ENCODE results near the gene IFI30. TPM values are rescaled to one million over a fixed set of nuclear protein-coding genes. Genes with fewer than 3 reads are reported as not detected.
"Not testable (repeated sequence)": the region's sequence is repeated elsewhere in the genome, so short reads cannot be mapped to it uniquely, and the experiment has no call there.

The IFI30 gene
- polyA plus RNA-seq, 3 donors: 3,608 to 6,022 (median 4,550) TPM

DNA sequence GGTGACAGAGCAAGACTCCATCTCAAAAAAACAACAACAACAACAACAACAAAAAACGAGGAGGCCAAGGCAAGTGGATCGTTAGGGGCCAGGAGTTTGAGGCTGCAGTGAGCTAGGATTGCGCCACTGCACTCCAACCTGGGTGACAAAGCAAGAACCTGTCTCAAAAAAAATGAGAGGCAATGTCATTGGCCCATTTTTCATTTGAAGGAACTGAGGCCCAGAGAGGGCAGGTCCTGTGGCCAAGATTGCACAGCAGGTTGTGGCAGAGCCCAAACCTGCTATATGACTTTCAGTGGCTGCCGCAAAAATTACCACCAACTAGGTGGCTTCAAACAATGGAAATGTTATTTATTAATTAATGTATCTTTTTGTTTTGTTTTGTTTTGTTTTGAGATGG, 15.1 kb upstream of the IFI30 start:
- H3K9me3 Mint-ChIP-seq: no peaks in the 10 kb centered on the region
- WGBS (ENCODE audit: insufficient coverage): 82% methylated on average over 2 of the region's 4 CpGs
- H3K4me1 Mint-ChIP-seq: peaks cover 34% of the 10 kb centered on the region
- Histone ChIP-seq H3K9me3 (replicated peaks in 1 of 2; ENCODE audit: control insufficient read depth in 1 of 2, insufficient read depth in 1 of 2, low read length in 2 of 2) (no peaks in the 10 kb centered on the region), H3K9ac (ENCODE audit: insufficient read depth, low read length, poor library complexity, severe bottlenecking) (no peak overlapping the region), H3K4me1 (ENCODE audit: control insufficient read depth in 1 of 2, insufficient read depth in 2 of 2, low read length in 2 of 2) (peaks cover 29 to 42% of the 10 kb centered on the region in 2 donors), H3K4me3 (replicated peaks in 1 of 3; ENCODE audit: low read depth in 2 of 3, low read length in 3 of 3) (no peak overlapping the region), H3K79me2 (ENCODE audit: insufficient read depth, low read length) (peaks cover 13% of the 10 kb centered on the region), H3K27me3 (ENCODE audit: control insufficient read depth in 2 of 2, insufficient read depth in 2 of 2, low read length in 2 of 2) (no peaks in the 10 kb centered on the region), H3K36me3 (replicated peaks in 1 of 2; ENCODE audit: control insufficient read depth in 1 of 2, insufficient read depth in 2 of 2, low read length in 2 of 2) (peaks cover 17 to 18% of the 10 kb centered on the region in 2 donors), H2AFZ (ENCODE audit: insufficient read depth, low read depth, low read length, poor library complexity, severe bottlenecking) (no peak overlapping the region), H3K27ac (ENCODE audit: low read depth in 1 of 2, low read length in 2 of 2) (no peak overlapping the region), H3K4me2 (replicated peaks; ENCODE audit: extremely low read depth, low read length, poor library complexity, severe bottlenecking) (no peak overlapping the region), H4K20me1 (ENCODE audit: insufficient read depth, low read length) (peaks cover 22% of the 10 kb centered on the region)
- no peak overlapping the region for H3K4me3 Mint-ChIP-seq
- TF ChIP-seq, protein P1, sequence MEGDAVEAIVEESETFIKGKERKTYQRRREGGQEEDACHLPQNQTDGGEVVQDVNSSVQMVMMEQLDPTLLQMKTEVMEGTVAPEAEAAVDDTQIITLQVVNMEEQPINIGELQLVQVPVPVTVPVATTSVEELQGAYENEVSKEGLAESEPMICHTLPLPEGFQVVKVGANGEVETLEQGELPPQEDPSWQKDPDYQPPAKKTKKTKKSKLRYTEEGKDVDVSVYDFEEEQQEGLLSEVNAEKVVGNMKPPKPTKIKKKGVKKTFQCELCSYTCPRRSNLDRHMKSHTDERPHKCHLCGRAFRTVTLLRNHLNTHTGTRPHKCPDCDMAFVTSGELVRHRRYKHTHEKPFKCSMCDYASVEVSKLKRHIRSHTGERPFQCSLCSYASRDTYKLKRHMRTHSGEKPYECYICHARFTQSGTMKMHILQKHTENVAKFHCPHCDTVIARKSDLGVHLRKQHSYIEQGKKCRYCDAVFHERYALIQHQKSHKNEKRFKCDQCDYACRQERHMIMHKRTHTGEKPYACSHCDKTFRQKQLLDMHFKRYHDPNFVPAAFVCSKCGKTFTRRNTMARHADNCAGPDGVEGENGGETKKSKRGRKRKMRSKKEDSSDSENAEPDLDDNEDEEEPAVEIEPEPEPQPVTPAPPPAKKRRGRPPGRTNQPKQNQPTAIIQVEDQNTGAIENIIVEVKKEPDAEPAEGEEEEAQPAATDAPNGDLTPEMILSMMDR (IDR thresholded peaks at IDR 0.05): no peak
- DNase-seq: no peak
- no peak overlapping the region for H3K27ac Mint-ChIP-seq
- intact Hi-C loops (cut with micrococcal nuclease): loop anchor here in 1 of 2 donors (10.0 kb wide), 1 partner anchor 46 kb away; the partner anchor contains the start of gene RAB3A
- peaks cover 20 to 28% of the 10 kb centered on the region in 2 donors for H3K36me3 Mint-ChIP-seq
- peaks cover 0 to 2% (median 0%) of the 10 kb centered on the region in 3 donors for H3K27me3 Mint-ChIP-seq (ENCODE audit: low read depth in 3 of 3)

DNA sequence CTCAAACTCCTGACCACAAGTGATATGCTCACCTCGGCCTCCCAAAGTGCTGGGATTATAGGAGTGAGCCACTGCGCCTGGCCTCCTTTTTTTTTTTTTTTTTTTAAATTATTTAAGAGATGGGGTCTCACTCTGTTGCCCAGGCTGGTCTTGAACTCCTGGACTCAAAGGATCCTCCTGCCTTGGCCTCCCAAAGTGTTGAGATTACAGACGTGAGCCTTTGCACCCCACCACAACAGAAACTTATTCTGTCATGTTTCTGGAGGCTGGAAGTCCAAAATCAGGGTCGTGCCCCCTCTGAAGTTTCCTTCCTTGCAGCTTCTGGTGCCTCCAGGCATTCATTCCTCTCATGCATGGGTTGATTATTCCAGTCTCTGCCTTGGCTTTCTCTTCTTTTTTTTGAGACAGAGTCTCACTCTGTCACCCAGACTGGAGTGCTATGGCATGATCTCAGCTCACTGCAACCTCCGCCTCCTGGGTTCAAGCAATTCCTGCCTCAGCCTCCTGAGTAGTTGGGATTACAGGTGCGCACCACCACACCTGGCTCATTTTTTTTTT, 14.5 kb upstream of the IFI30 start:
- H3K9ac ChIP-seq (ENCODE audit: insufficient read depth, low read length, poor library complexity, severe bottlenecking); H3K27me3 ChIP-seq (ENCODE audit: control insufficient read depth in 2 of 2, insufficient read depth in 2 of 2, low read length in 2 of 2); H3K27me3 Mint-ChIP-seq (ENCODE audit: low read depth in 3 of 3); H3K4me3 ChIP-seq (replicated peaks in 1 of 3; ENCODE audit: low read depth in 2 of 3, low read length in 3 of 3); H2AFZ ChIP-seq (ENCODE audit: insufficient read depth, low read depth, low read length, poor library complexity, severe bottlenecking); H3K4me2 ChIP-seq (replicated peaks; ENCODE audit: extremely low read depth, low read length, poor library complexity, severe bottlenecking); H3K27ac ChIP-seq (ENCODE audit: low read depth in 1 of 2, low read length in 2 of 2); DNase-seq; H3K9me3 Mint-ChIP-seq; H3K27ac Mint-ChIP-seq; H3K4me3 Mint-ChIP-seq; H3K79me2 ChIP-seq (ENCODE audit: insufficient read depth, low read length); H3K9me3 ChIP-seq (replicated peaks in 1 of 2; ENCODE audit: control insufficient read depth in 1 of 2, insufficient read depth in 1 of 2, low read length in 2 of 2): not testable (repeated sequence)
- H3K4me1 Mint-ChIP-seq: peaks cover 29% of the 10 kb centered on the region
- H3K36me3 Mint-ChIP-seq: peaks cover 22 to 33% of the 10 kb centered on the region in 2 donors
- WGBS (ENCODE audit: insufficient coverage): 93% methylated on average over 4 of the region's 6 CpGs
- H3K4me1 ChIP-seq (ENCODE audit: control insufficient read depth in 1 of 2, insufficient read depth in 2 of 2, low read length in 2 of 2): peaks cover 22 to 35% of the 10 kb centered on the region in 2 donors
- peaks cover 15% of the 10 kb centered on the region for H4K20me1 ChIP-seq (ENCODE audit: insufficient read depth, low read length)
- intact Hi-C loops (cut with micrococcal nuclease): loop anchor here in 1 of 2 donors (10.0 kb wide), 1 partner anchor 46 kb away; the partner anchor contains the start of gene RAB3A
- H3K36me3 ChIP-seq (replicated peaks in 1 of 2; ENCODE audit: control insufficient read depth in 1 of 2, insufficient read depth in 2 of 2, low read length in 2 of 2): peaks cover 20 to 21% of the 10 kb centered on the region in 2 donors

All from CD14-positive monocyte (primary cell).